Endometrial microvascular endothelial cells (primary cell): ENCODE results near the gene GRIP1. TPM values are rescaled to one million over a fixed set of nuclear protein-coding genes. Genes with fewer than 3 reads are reported as not detected.

Source experiments
- in situ Hi-C: cut with HindIII; loops from 2 replicates; pipeline ENCODE4 v1.10.0; 2017; ENCODE audit warnings: low sequenced_read_pairs, low pct_unique_long_range_greater_than_20kb; ENCODE audit errors: inconsistent ontology term
- total RNA-seq: library from RNA; depleted of rRNA; stranded (reverse); fragments of >200 nt; gene quantifications from one replicate; pipeline ENCODE4 v1.2.3, GENCODE V29; 2015; ENCODE audit errors: inconsistent ontology term

The GRIP1 gene
- total RNA-seq, 1 donor from 2014 or later: not detected

GRCh38 chr12:66617991-66618390 lies 60.9 kb downstream of the GRIP1 start:
- in situ Hi-C loops: no loop called here

- in situ Hi-C loops: no loop called here
Observed at GRCh38 chr12:66612090-66612775, 66.6 kb downstream of the GRIP1 start.

- in situ Hi-C loops: no loop called here
Observed at GRCh38 chr12:66607147-66607546, 71.7 kb downstream of the GRIP1 start.

GRCh38 chr12:66605293-66605692 lies 73.6 kb downstream of the GRIP1 start:
- in situ Hi-C loops: no loop called here

- in situ Hi-C loops: no loop called here
Observed at GRCh38 chr12:66603981-66604479, 74.8 kb downstream of the GRIP1 start.

DNA sequence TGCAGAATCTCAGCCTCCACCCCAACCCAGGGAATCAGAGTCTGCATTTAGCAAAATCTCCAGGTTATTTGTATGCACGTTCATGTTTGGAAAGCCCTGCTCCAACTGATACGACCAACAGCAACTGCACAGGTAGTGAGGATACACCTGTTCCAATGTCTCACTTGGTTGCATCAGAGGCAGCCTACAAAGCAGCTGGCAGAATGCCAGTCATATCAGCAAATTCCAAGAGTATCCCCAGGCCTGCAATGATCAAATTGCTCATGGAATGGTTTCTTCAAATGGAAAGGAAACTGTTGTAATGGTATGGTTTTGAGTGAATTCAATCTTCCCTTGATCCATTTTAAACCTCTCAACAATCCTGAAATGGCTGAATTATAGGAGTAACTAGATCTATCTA lies 75.4 kb downstream of the GRIP1 start:
- in situ Hi-C loops: no loop called here

GRCh38 chr12:66602483-66603143 lies 76.3 kb downstream of the GRIP1 start:
- in situ Hi-C loops: no loop called here

DNA sequence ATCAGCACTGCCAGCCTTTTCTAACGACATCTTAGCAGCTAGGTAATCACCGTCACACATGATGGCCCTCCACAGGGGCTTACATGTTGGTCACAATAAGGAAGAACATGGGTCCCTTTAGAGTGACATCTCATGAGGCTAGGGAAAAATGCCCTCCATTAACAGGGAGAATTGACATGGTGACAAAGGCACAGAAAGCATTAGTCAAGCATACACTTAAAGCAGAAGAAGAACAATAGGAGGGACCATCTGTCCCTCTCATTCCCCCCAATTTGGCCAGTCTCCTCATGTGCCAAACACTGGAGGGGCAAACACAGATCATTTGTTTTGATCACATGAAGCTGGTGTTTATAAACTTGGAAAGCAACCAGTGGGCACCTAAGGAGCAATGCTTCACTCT lies 78.0 kb downstream of the GRIP1 start:
- in situ Hi-C loops: no loop called here

DNA sequence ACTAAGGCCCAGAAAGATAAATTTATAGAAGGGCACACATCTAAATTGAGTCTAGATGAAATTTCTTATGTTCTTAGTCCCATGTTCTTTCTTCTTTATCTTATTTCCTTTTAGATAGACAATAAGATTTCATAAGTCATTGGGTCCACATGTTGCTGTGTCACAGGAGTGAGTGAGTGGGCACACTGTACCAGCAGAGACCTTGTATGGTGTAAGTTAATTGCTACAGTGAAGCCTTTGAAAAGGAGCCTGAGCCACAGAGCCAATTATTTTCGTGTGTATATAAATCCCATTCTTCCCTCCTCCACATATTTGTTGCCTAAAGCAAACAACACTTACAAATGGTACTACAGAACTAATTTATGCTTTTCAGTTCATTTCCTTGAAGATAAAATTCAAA lies 79.1 kb downstream of the GRIP1 start:
- in situ Hi-C loops: no loop called here

DNA sequence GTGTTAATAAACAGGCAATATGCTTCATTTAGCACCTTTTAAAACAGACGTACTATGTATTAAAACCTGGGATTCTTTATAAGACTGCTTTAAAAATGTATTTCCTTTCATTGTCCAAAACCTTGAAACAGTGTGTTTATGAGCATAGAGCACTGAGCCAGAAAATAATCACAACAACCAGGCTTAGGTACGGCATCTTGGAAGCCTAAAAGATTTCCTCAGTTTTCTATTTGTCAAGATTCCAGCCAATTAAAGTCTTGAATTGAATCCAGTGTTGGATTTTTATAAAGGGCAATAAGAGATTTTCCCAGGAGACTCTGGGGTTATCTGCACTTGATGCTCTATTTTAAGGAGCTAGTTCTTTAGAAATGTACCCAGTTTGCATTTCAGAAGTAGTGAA lies 80.3 kb downstream of the GRIP1 start:
- in situ Hi-C loops: no loop called here

GRCh38 chr12:66598079-66598478 lies 80.8 kb downstream of the GRIP1 start:
- in situ Hi-C loops: no loop called here

GRCh38 chr12:66596199-66596598 lies 82.7 kb downstream of the GRIP1 start:
- in situ Hi-C loops: no loop called here

GRCh38 chr12:66594688-66595087 lies 84.2 kb downstream of the GRIP1 start:
- in situ Hi-C loops: no loop called here

- in situ Hi-C loops: no loop called here
Observed at GRCh38 chr12:66590275-66590985, 88.4 kb downstream of the GRIP1 start.

DNA sequence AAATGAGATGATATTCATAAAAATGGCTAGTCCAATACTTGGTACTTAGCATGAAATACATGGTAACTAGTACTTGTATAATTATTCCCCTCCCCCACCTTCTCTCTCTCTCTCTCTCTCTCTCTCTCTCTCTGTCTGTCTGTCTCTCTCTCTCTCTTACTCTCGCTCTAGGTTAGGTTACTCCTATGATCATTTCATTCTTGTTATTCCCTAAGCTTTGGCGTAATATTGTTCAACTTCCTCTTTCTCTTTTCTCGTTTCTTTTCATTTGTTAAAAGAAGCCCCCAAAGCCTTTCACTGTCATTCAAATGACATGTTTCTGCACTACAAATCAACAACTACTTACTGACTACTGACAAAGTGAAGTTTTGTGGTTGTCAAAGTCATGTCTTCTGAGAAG lies 89.8 kb downstream of the GRIP1 start:
- in situ Hi-C loops: no loop called here

DNA sequence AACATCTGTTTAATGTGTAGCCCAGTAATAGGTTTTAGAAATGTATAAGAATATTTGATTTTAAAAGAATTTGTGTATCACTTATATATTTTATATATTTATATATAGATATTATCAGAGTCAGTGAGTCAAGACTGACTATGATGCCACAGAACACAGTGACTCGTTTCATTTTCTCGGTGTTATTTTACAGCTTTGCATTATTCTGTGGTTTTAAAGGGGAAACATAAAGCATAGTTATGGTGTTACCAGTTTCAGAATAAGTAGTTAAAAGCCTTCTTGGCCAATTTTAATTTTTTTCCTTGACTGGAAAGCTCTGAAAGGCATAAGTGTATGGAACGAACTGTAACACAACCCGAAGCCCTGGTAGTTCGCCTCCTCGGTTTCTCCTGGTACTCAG lies 91.0 kb downstream of the GRIP1 start:
- in situ Hi-C loops: no loop called here

- in situ Hi-C loops: no loop called here
Observed at GRCh38 chr12:66584673-66585072, 94.2 kb downstream of the GRIP1 start.

GRCh38 chr12:66573605-66574004 lies 105.3 kb downstream of the GRIP1 start:
- in situ Hi-C loops: no loop called here

- in situ Hi-C loops: no loop called here
Observed at GRCh38 chr12:66572845-66573244, 106.0 kb downstream of the GRIP1 start.

DNA sequence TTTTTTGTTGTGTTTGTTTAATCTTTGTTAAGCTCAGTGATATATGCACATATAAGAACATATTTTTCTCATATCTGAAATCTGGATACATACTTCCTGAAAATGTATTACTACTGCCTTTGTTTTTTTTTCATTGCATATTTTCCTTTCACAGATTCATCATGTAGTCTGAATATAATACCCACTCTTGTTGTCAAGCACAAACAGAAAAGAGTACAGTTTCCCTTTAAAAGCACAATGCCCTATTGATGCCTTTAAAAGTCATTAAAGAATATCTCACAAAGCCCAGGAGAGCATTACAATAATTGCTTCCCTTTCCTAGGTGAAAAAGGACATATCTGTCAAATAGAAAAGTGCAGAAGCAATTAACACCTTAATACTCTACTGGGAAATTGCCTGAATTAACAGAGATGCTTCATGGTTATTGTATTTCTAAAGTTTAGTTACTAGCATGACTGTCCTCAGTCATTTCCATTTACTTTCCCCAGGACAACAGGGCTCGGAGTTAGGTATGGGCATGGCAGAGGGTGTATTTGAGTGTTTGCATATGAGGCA lies 107.4 kb downstream of the GRIP1 start:
- in situ Hi-C loops: no loop called here
